ENCODE results near the gene MSL1. TPM values are rescaled to one million over a fixed set of nuclear protein-coding genes. Genes with fewer than 3 reads are reported as not detected.
A peak's percentile ranks its signal among the peaks of the same experiment; 100 is the strongest.

MSL1 gene
- total and polyA plus RNA-seq, 9 donors: 81.7 to 124 (median 104) TPM

DNA sequence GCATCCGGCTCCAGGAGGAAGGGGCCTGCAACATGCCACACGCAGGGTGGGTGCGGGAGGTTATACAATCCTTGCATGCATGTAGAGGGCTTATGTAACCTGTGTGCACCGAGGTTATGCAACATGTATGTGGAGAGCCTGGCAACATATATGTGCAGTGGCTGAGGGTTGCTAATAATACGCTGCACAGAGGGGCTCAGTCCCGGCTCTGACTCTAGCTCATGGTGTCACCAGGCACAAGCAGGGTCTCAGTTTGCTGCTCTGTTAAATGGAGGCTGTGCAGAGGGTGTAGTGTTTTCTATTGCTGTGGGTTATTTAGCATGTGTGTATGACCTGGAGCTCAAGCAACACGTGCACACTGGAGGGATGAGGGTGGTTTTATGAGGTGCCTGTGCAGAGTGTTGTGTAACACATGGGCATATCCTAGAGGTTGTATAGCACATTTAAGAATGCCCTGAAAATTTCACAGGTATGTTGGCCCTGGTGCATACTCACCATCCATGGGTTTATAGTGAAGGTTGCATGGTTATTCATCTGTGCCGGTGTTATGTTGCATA is 45.8 kb upstream of the MSL1 start:
- no peaks in the 10 kb centered on the region for H3K9me3 ChIP-seq (replicated peaks; ENCODE audit: control insufficient read depth, low read depth, low read length)
- DNase-seq: no peak
- H3K27me3 ChIP-seq (ENCODE audit: control insufficient read depth, insufficient read depth, low read length): no peaks in the 10 kb centered on the region
- 73% methylated on average over 7 of the region's 8 CpGs for WGBS (ENCODE audit: insufficient coverage)
- H3K27ac ChIP-seq (ENCODE audit: low read length): peak overlapping the region; percentile 47
- peaks cover 52% of the 10 kb centered on the region for H3K4me1 ChIP-seq (ENCODE audit: control insufficient read depth, insufficient read depth, low read length)
- no peak overlapping the region for H3K4me3 ChIP-seq (ENCODE audit: low read length)
- peaks cover 65% of the 10 kb centered on the region for H3K36me3 ChIP-seq (ENCODE audit: control insufficient read depth, insufficient read depth, low read length)

- Histone ChIP-seq H3K9me3 (replicated peaks; ENCODE audit: control insufficient read depth, low read depth, low read length) (no peaks in the 10 kb centered on the region), H3K4me1 (ENCODE audit: control insufficient read depth, insufficient read depth, low read length) (peaks cover 46% of the 10 kb centered on the region), H3K4me3 (ENCODE audit: low read length) (no peak overlapping the region), H3K27me3 (ENCODE audit: control insufficient read depth, insufficient read depth, low read length) (no peaks in the 10 kb centered on the region), H3K27ac (ENCODE audit: low read length) (no peak overlapping the region), H3K36me3 (ENCODE audit: control insufficient read depth, insufficient read depth, low read length) (peaks cover 68% of the 10 kb centered on the region)
- no peak for DNase-seq
- WGBS (ENCODE audit: insufficient coverage): 84% methylated on average over 3 of the region's 7 CpGs
Observed at GRCh38 chr17:40076591-40076990, 45.2 kb upstream of the MSL1 start.

DNA sequence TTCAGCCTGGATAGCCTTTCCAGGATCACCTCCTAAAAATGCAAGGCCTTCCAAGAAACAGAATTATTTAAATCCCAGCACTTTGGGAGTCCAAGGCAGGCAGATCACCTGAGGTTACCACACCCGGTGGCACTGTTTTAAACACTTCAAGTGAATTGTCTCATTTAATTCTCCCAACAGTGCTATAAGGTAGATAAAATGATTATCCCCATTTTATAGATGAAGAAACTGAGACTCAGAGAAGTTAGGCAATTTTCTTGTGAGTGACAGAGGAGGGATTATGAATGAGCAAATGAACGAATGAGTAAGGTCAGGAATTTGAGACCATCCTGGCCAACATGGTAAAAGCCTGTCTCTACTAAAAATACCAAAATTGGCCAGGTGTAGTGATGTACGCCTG is 42.2 kb upstream of the MSL1 start:
- Histone ChIP-seq H3K27ac (ENCODE audit: low read length) (no peak overlapping the region), H3K9me3 (replicated peaks; ENCODE audit: control insufficient read depth, low read depth, low read length) (no peaks in the 10 kb centered on the region), H3K36me3 (ENCODE audit: control insufficient read depth, insufficient read depth, low read length) (peaks cover 76% of the 10 kb centered on the region), H3K27me3 (ENCODE audit: control insufficient read depth, insufficient read depth, low read length) (no peaks in the 10 kb centered on the region), H3K4me3 (ENCODE audit: low read length) (no peak overlapping the region), H3K4me1 (ENCODE audit: control insufficient read depth, insufficient read depth, low read length) (peaks cover 17% of the 10 kb centered on the region)
- DNase-seq: no peak
- WGBS (ENCODE audit: insufficient coverage): no CpG with 5 or more reads among the region's 3 CpGs

- no peak overlapping the region for H3K27ac ChIP-seq (ENCODE audit: low read length)
- peaks cover 6% of the 10 kb centered on the region for H3K4me1 ChIP-seq (ENCODE audit: control insufficient read depth, insufficient read depth, low read length)
- H3K36me3 ChIP-seq (ENCODE audit: control insufficient read depth, insufficient read depth, low read length): peaks cover 74% of the 10 kb centered on the region
- H3K4me3 ChIP-seq (ENCODE audit: low read length): no peak overlapping the region
- 93% methylated on average over 11 of the region's 14 CpGs for WGBS (ENCODE audit: insufficient coverage)
- no peak for DNase-seq
- H3K27me3 ChIP-seq (ENCODE audit: control insufficient read depth, insufficient read depth, low read length): no peaks in the 10 kb centered on the region
- H3K9me3 ChIP-seq (replicated peaks; ENCODE audit: control insufficient read depth, low read depth, low read length): no peaks in the 10 kb centered on the region
Observed at GRCh38 chr17:40084477-40084876, 37.3 kb upstream of the MSL1 start.

- peak; percentile 48 for DNase-seq
- H3K27ac ChIP-seq (ENCODE audit: low read length): no peak overlapping the region
- WGBS (ENCODE audit: insufficient coverage): 61% methylated on average over 11 of the region's 17 CpGs
- peaks cover 74% of the 10 kb centered on the region for H3K36me3 ChIP-seq (ENCODE audit: control insufficient read depth, insufficient read depth, low read length)
- H3K27me3 ChIP-seq (ENCODE audit: control insufficient read depth, insufficient read depth, low read length): no peaks in the 10 kb centered on the region
- H3K4me1 ChIP-seq (ENCODE audit: control insufficient read depth, insufficient read depth, low read length): peaks cover 24% of the 10 kb centered on the region
- H3K4me3 ChIP-seq (ENCODE audit: low read length): no peak overlapping the region
- H3K9me3 ChIP-seq (replicated peaks; ENCODE audit: control insufficient read depth, low read depth, low read length): no peaks in the 10 kb centered on the region
Observed at GRCh38 chr17:40086150-40087044, 35.4 kb upstream of the MSL1 start.

- 74% methylated on average over 6 of the region's 6 CpGs for WGBS (ENCODE audit: insufficient coverage)
- no peak overlapping the region for H3K4me3 ChIP-seq (ENCODE audit: low read length)
- H3K27ac ChIP-seq (ENCODE audit: low read length): no peak overlapping the region
- no peak for DNase-seq
- H3K4me1 ChIP-seq (ENCODE audit: control insufficient read depth, insufficient read depth, low read length): peaks cover 33% of the 10 kb centered on the region
- peaks cover 74% of the 10 kb centered on the region for H3K36me3 ChIP-seq (ENCODE audit: control insufficient read depth, insufficient read depth, low read length)
- no peaks in the 10 kb centered on the region for H3K27me3 ChIP-seq (ENCODE audit: control insufficient read depth, insufficient read depth, low read length)
- H3K9me3 ChIP-seq (replicated peaks; ENCODE audit: control insufficient read depth, low read depth, low read length): no peaks in the 10 kb centered on the region
Observed at GRCh38 chr17:40087049-40087794, 34.5 kb upstream of the MSL1 start.

- Histone ChIP-seq H3K27me3 (ENCODE audit: control insufficient read depth, insufficient read depth, low read length) (no peaks in the 10 kb centered on the region), H3K4me3 (ENCODE audit: low read length) (no peak overlapping the region), H3K4me1 (ENCODE audit: control insufficient read depth, insufficient read depth, low read length) (peaks cover 42% of the 10 kb centered on the region), H3K36me3 (ENCODE audit: control insufficient read depth, insufficient read depth, low read length) (peaks cover 81% of the 10 kb centered on the region), H3K9me3 (replicated peaks; ENCODE audit: control insufficient read depth, low read depth, low read length) (no peaks in the 10 kb centered on the region), H3K27ac (ENCODE audit: low read length) (no peak overlapping the region)
- WGBS (ENCODE audit: insufficient coverage): 87% methylated on average over 27 of the region's 28 CpGs
- DNase-seq: no peak
Observed at GRCh38 chr17:40087903-40088718, 33.7 kb upstream of the MSL1 start.

- WGBS (ENCODE audit: insufficient coverage): 67% methylated on average over 10 of the region's 26 CpGs
Observed at GRCh38 chr17:40089077-40089895, 32.5 kb upstream of the MSL1 start.

More at GRCh38 chr17:40089077-40089895, 32.5 kb upstream of the MSL1 start:
- Histone ChIP-seq H3K9me3 (replicated peaks; ENCODE audit: control insufficient read depth, low read depth, low read length) (no peaks in the 10 kb centered on the region), H3K36me3 (ENCODE audit: control insufficient read depth, insufficient read depth, low read length) (peaks cover 82% of the 10 kb centered on the region), H3K27ac (ENCODE audit: low read length) (peak overlapping the region; percentile 51), H3K4me1 (ENCODE audit: control insufficient read depth, insufficient read depth, low read length) (peaks cover 53% of the 10 kb centered on the region), H3K27me3 (ENCODE audit: control insufficient read depth, insufficient read depth, low read length) (no peaks in the 10 kb centered on the region), H3K4me3 (ENCODE audit: low read length) (no peak overlapping the region)
- peak; percentile 35 for DNase-seq
